ENCODE results near the gene SNRNP48.

Gene SNRNP48

GRCh38 chr6:7589949-7590917 is at the start of gene SNRNP48:
TSS of gene SNRNP48 (plus strand) at chr6:7590198. CDS start at chr6:7590258, 60 bp downstream.
- DNase-seq (ENCODE audit: low read depth) = peak; percentile 92

GRCh38 chr6:7540595-7540994 is 49.4 kb upstream of the SNRNP48 start:
- DNase-seq (ENCODE audit: low read depth) = no peak

- DNase-seq (ENCODE audit: low read depth) = no peak
Observed at GRCh38 chr6:7541175-7542064, 48.6 kb upstream of the SNRNP48 start, which contains the start of gene DSP. TSS of gene DSP (plus strand) at chr6:7541671. CDS start at chr6:7541916, 245 bp downstream.

GRCh38 chr6:7542065-7542873 is 47.7 kb upstream of the SNRNP48 start:
- no peak for DNase-seq (ENCODE audit: low read depth)

- DNase-seq (ENCODE audit: low read depth) = peak; percentile 47
Observed at GRCh38 chr6:7542874-7543624, 46.9 kb upstream of the SNRNP48 start.

GRCh38 chr6:7543789-7544424 is 46.1 kb upstream of the SNRNP48 start:
- DNase-seq (ENCODE audit: low read depth) = no peak

GRCh38 chr6:7544597-7544996 is 45.4 kb upstream of the SNRNP48 start:
- no peak for DNase-seq (ENCODE audit: low read depth)

GRCh38 chr6:7545316-7546019 is 44.5 kb upstream of the SNRNP48 start:
- DNase-seq (ENCODE audit: low read depth) = no peak

- no peak for DNase-seq (ENCODE audit: low read depth)
Observed at GRCh38 chr6:7546020-7546369, 44.0 kb upstream of the SNRNP48 start.

- no peak for DNase-seq (ENCODE audit: low read depth)
Observed at GRCh38 chr6:7546383-7546782, 43.6 kb upstream of the SNRNP48 start.

- DNase-seq (ENCODE audit: low read depth) = no peak
Observed at GRCh38 chr6:7546896-7547295, 43.1 kb upstream of the SNRNP48 start.

GRCh38 chr6:7547315-7547714 is 42.7 kb upstream of the SNRNP48 start:
- no peak for DNase-seq (ENCODE audit: low read depth)

GRCh38 chr6:7550433-7550801 is 39.6 kb upstream of the SNRNP48 start:
- DNase-seq (ENCODE audit: low read depth) = no peak

GRCh38 chr6:7554533-7555275 is 35.3 kb upstream of the SNRNP48 start:
- no peak for DNase-seq (ENCODE audit: low read depth)

- DNase-seq (ENCODE audit: low read depth) = no peak
Observed at GRCh38 chr6:7555671-7556070, 34.3 kb upstream of the SNRNP48 start.

- no peak for DNase-seq (ENCODE audit: low read depth)
Observed at GRCh38 chr6:7556394-7557106, 33.4 kb upstream of the SNRNP48 start.

- DNase-seq (ENCODE audit: low read depth) = no peak
Observed at GRCh38 chr6:7557652-7558051, 32.3 kb upstream of the SNRNP48 start.

- no peak for DNase-seq (ENCODE audit: low read depth)
Observed at GRCh38 chr6:7558781-7559180, 31.2 kb upstream of the SNRNP48 start.

- no peak for DNase-seq (ENCODE audit: low read depth)
Observed at GRCh38 chr6:7559196-7559595, 30.8 kb upstream of the SNRNP48 start.
